Panc1 (cell line): ENCODE results near the gene THUMPD1.

Experiments used
- CTCF ChIP-seq: fragments of 450-650 bp; IDR thresholded peaks from 2 replicates; pipeline ENCODE4 v1.5.1; 2017; ENCODE audit warnings: mild to moderate bottlenecking
- POLR2AphosphoS5 ChIP-seq: IDR thresholded peaks from 2 replicates; pipeline ENCODE4 v1.6.1; 2012; ENCODE audit warnings: mild to moderate bottlenecking, low read depth, low read length, moderate library complexity
- REST ChIP-seq, 2 experiments: IDR thresholded peaks; 2 replicates each; pipeline ENCODE4 v1.6.1; 2011 to 2012; ENCODE audit warnings: low read depth in 2 of 2, control low read depth in 1 of 2, low read length in 1 of 2, mild to moderate bottlenecking in 1 of 2, moderate library complexity in 1 of 2; ENCODE audit not compliant: insufficient read depth in 1 of 2

DNA sequence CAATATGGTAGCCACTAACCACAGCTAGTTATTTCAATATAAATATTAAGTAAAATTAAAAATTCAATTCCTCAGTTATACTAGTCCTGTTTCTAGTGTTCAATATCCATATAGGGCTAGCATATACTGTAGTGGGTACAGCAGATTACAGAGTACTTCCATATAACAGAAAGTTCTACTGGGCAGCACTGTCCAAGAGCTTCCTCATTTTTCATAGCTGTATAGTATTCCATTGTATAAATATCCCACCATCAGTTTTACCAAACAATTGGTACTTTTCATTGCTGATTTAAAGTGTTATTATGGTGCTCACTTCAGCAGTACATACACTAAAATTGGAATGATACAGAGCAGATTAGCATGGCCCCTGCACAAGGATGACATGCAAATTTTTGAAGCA lies 42.6 kb upstream of the THUMPD1 start:
- TF ChIP-seq CTCF: no peak
- no peak for TF ChIP-seq POLR2AphosphoS5
- TF ChIP-seq REST (IDR thresholded peaks at IDR 0.05; ENCODE audit: insufficient read depth in 1 of 2, low read depth in 2 of 2, low read length in 1 of 2): no peak
